Thymus (tissue), 11 donors: ENCODE data around the gene MYL4. TPM values are rescaled to one million over a fixed set of nuclear protein-coding genes. Genes with fewer than 3 reads are reported as not detected.

Source experiments
- DNase-seq, 9 donors: peaks; one replicate each; pipeline ENCODE4 v3.0.0-alpha.2; 2013; ENCODE audit warnings: low spot score in 9 of 9, low read depth in 6 of 9, missing footprints in 1 of 9
- H3K27ac ChIP-seq, 2 donors: one replicate each; pipeline ENCODE4 v1.5.1; 2013; ENCODE audit warnings: control low read depth in 1 of 2, low read depth in 1 of 2, low read length in 1 of 2, mild to moderate bottlenecking in 1 of 2, moderate library complexity in 1 of 2
- H3K27me3 ChIP-seq, 2 donors: one replicate each; pipeline ENCODE4 v1.5.1; 2013; ENCODE audit warnings: low read length in 1 of 2; ENCODE audit not compliant: control insufficient read depth in 2 of 2, insufficient read depth in 1 of 2
- H3K36me3 ChIP-seq, 2 donors: one replicate each; pipeline ENCODE4 v1.5.1; 2013; ENCODE audit warnings: low read length in 1 of 2, mild to moderate bottlenecking in 1 of 2, moderate library complexity in 1 of 2; ENCODE audit not compliant: control insufficient read depth in 2 of 2, insufficient read depth in 2 of 2
- H3K4me1 ChIP-seq, 2 donors: one replicate each; pipeline ENCODE4 v1.5.1; 2013; ENCODE audit warnings: low read length in 2 of 2; ENCODE audit not compliant: control insufficient read depth in 2 of 2, insufficient read depth in 2 of 2
- H3K4me3 ChIP-seq, 2 donors: one replicate each; pipeline ENCODE4 v1.5.1; 2013; ENCODE audit warnings: low read length in 2 of 2, control low read depth in 1 of 2, mild to moderate bottlenecking in 1 of 2
- H3K9me3 ChIP-seq, 2 donors: one replicate each; pipeline ENCODE4 v1.5.1; 2013; ENCODE audit warnings: low read length in 1 of 2, mild to moderate bottlenecking in 1 of 2; ENCODE audit not compliant: control insufficient read depth in 2 of 2, insufficient read depth in 1 of 2
- WGBS: extraction: QIAGEN DNeasy Blood & Tissue Kit; methylation state at CpG from one replicate; pipeline ENCODE4 v1.1.7; 2013; 5-methylcytosine and 5-hydroxymethylcytosine counted together
- polyA plus RNA-seq: library from polyadenylated mRNA; stranded (reverse); fragments of 200-250 nt; gene quantifications from one replicate; pipeline ENCODE4 v1.2.3, GENCODE V29; 2013
- total RNA-seq: library from RNA; stranded (reverse); fragments of 120-200 nt; gene quantifications from one replicate; pipeline ENCODE4 v1.2.4, GENCODE V29; 2013
- donor health status: healthy.

The MYL4 gene
- total and polyA plus RNA-seq, 2 donors, result 3.0 to 8.9 TPM

GRCh38 chr17:47203984-47204721 is 5.0 kb upstream of the MYL4 start:
- H3K4me1 ChIP-seq, result peaks cover 10 to 56% of the 10 kb centered on the region in 2 donors
- WGBS, result 42% methylated on average over 6 of the region's 6 CpGs
- DNase-seq, result peak in 1 of 9 donors; percentile 61

DNA sequence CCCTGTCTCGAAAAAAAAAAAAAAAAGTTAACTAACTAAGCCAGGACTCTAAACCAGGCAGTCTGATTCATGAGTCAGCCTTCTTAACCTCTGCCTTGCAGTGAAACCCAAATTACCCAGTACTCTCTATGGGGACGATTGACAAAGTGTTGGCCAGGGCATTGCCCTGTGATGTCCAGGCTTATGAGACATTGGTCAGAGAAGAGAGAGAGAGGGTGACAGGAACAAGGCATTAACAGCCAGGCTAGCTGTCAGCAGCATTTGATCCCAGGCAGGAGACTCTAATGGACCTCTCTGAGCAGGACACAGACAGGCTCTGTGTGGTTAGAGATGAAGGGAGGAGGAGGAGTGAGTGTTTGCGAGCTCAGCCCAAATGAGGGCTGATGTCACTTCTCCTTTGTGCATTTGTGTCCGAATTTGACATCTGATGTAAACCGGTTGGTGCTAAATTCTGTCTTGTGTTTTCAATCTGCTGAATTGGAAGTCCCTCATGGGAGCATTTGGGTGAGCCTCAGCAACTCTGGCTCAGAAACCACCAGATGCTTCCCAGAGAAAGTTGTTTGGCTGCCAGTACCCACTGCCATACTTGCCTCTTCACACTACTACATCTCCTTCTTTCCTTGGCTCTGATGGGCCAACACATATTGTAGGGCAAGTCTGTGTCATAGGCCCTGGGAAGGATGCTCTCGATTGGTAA is 4.3 kb upstream of the MYL4 start:
- 63% methylated on average over 6 of the region's 6 CpGs for WGBS
- Histone ChIP-seq H3K36me3 (no peaks in the 10 kb centered on the region), H3K4me1 (peaks cover 10 to 60% of the 10 kb centered on the region in 2 donors), H3K27me3 (no peaks in the 10 kb centered on the region), H3K9me3 (no peaks in the 10 kb centered on the region), H3K4me3 (no peak overlapping the region), H3K27ac (peak overlapping the region; percentile 87 to 90)
- DNase-seq, result peak in 1 of 9 donors; percentile 55

More at GRCh38 chr17:47203984-47204721, 5.0 kb upstream of the MYL4 start:
- Histone ChIP-seq H3K27me3 (no peaks in the 10 kb centered on the region), H3K4me3 (no peak overlapping the region), H3K9me3 (no peaks in the 10 kb centered on the region), H3K36me3 (no peaks in the 10 kb centered on the region), H3K27ac (peak overlapping the region; percentile 37 to 90)

- Histone ChIP-seq H3K4me3 (peak overlapping the region in 1 of 2 donors; percentile 2), H3K27ac (peak overlapping the region; percentile 87 to 90), H3K9me3 (no peaks in the 10 kb centered on the region), H3K4me1 (peaks cover 10 to 56% of the 10 kb centered on the region in 2 donors), H3K27me3 (no peaks in the 10 kb centered on the region), H3K36me3 (no peaks in the 10 kb centered on the region)
- DNase-seq, result peak in 4 of 9 donors; percentile 62 to 87 (median 68)
- WGBS, result 61% methylated on average over 9 of the region's 9 CpGs
These were observed 3.7 kb upstream of the MYL4 start for GRCh38 chr17:47205419-47205963.

DNA sequence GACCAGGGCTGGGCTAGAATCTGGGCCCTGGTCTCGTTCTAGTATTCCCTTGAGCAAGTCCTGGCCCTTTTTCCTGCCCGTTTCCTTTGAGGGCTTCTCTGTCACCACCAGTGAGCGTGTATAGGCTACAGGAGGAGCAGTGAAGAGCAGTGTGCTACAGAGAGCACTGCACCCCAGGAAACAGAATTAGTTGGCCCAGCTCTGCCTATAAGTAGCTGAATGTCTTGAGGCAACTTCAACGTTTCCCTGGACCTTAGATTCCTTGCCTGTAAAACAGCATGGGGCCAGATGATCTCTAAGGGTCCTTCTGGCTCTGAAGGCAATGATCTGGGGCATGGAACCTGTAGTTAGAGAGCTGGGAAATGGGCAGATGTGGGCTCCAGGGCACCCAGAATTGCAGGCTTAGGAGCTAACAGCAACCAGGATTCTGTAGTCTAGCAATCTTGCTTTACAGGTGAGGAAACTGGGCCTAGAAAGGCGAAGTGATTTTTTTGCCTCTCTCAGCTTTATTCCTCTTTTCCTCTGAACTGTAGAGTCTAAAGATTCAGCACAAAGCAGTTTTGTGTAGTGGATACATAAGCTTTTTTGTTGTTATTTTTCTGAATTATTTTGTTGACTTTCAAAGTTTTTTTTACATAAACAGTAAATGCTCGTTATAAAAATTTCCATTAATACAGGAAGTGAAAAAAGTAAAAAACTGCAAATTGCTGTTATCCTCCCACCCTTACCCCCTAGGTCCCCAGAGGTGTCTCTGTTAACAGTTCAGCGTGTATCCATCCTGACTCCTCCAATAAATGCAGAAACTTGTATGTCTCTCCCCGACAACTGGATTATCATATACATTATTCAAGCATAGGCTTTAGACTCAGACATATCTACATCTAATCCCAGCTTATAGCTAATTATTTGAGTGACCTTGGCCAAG is 1.7 kb upstream of the MYL4 start:
- H3K36me3 ChIP-seq, result no peaks in the 10 kb centered on the region
- 93% methylated on average over 8 of the region's 8 CpGs for WGBS
- peaks cover 10 to 55% of the 10 kb centered on the region in 2 donors for H3K4me1 ChIP-seq
- H3K9me3 ChIP-seq, result no peaks in the 10 kb centered on the region
- H3K27ac ChIP-seq, result no peak overlapping the region
- H3K27me3 ChIP-seq, result no peaks in the 10 kb centered on the region
- DNase-seq, result no peak
- no peak overlapping the region for H3K4me3 ChIP-seq

GRCh38 chr17:47209499-47209898 is 351 bp downstream of the MYL4 start:
- whole genome bisulfite sequencing, result over 99% methylated on average over 3 of the region's 3 CpGs
- no peak overlapping the region for H3K27ac ChIP-seq
- H3K4me3 ChIP-seq, result no peak overlapping the region
- DNase-seq, result no peak
- no peaks in the 10 kb centered on the region for H3K36me3 ChIP-seq
- no peaks in the 10 kb centered on the region for H3K9me3 ChIP-seq
- no peaks in the 10 kb centered on the region for H3K27me3 ChIP-seq
- H3K4me1 ChIP-seq, result peaks cover 3 to 44% of the 10 kb centered on the region in 2 donors

DNA sequence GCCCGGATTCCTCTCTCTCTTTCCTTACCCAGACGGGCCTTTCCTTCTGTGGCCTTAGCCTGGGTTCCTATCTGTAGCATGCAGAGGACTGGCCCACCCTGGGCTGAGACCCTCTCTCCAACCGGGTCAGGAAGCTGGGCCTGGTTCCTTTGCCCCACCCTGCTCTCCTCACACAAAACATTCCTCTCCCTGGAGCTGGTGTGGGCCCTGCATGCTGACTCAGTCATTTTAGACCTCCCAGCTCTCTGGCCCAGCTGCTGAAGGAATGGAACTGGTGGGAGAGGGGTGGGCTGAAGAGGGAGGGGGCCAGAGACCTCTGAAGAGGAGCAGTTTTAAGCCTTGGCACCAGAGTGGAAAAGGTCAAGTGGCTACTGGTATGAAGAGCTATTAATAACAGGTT is 957 bp downstream of the MYL4 start:
- H3K36me3 ChIP-seq, result no peaks in the 10 kb centered on the region
- no peak for DNase-seq
- no peaks in the 10 kb centered on the region for H3K9me3 ChIP-seq
- H3K4me1 ChIP-seq, result peaks cover 3 to 38% of the 10 kb centered on the region in 2 donors
- H3K27ac ChIP-seq, result no peak overlapping the region
- H3K4me3 ChIP-seq, result no peak overlapping the region
- WGBS, result 86% methylated on average over 3 of the region's 3 CpGs
- H3K27me3 ChIP-seq, result no peaks in the 10 kb centered on the region

- no peaks in the 10 kb centered on the region for H3K36me3 ChIP-seq
- H3K27ac ChIP-seq, result no peak overlapping the region
- H3K27me3 ChIP-seq, result no peaks in the 10 kb centered on the region
- no peaks in the 10 kb centered on the region for H3K9me3 ChIP-seq
- H3K4me3 ChIP-seq, result no peak overlapping the region
- DNase-seq, result no peak
- H3K4me1 ChIP-seq, result peaks cover 1 to 32% of the 10 kb centered on the region in 2 donors
- 97% methylated on average over 2 of the region's 2 CpGs for WGBS
These were observed 1.6 kb downstream of the MYL4 start for GRCh38 chr17:47210779-47211178.

- WGBS, result 93% methylated on average over 2 of the region's 2 CpGs
- Histone ChIP-seq H3K9me3 (no peaks in the 10 kb centered on the region), H3K36me3 (no peaks in the 10 kb centered on the region), H3K4me1 (peaks cover 0 to 17% of the 10 kb centered on the region in 2 donors), H3K27me3 (no peaks in the 10 kb centered on the region), H3K4me3 (no peak overlapping the region), H3K27ac (no peak overlapping the region)
- no peak for DNase-seq
These were observed 3.3 kb downstream of the MYL4 start for GRCh38 chr17:47212458-47212857.
